ENCODE results near the gene CLEC11A.

The CLEC11A gene

DNA sequence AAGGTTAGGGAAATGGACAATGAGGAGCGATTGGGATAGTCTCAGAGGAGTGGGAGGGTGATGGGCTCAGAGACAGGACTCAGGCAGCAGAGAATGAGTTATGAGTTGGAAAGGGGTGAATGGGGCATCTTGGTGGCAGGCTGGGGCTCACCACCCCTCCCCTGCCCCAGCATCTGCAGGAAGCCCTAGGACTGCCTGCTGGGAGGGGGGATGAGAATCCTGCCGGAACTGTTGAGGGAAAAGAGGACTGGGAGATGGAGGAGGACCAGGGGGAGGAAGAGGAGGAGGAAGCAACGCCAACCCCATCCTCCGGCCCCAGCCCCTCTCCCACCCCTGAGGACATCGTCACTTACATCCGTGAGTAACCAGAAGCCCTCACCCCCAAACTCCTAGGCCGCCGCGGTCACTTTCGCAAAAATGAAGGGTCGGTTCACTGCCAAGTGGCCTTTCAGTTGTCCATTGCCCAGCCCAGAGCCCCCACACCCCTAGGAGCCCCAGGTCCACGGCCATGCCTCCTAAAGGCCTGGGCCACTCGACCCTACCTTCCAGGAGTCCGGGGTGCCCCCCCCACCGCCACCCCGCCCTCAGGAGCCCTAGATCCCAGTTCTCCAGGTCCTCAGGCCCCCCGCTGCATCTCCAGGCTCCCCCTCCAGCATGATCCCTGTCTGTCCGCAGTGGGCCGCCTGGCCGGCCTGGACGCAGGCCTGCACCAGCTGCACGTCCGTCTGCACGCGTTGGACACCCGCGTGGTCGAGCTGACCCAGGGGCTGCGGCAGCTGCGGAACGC lies 764 bp downstream of the CLEC11A start:
- in situ Hi-C loops (cut with MboI; ENCODE audit: low sequenced_read_pairs), result no loop called here
- no peaks in the 10 kb centered on the region for H3K27me3 ChIP-seq (ENCODE audit: low read depth)
- H3K4me3 ChIP-seq, result peak overlapping the region; percentile 53
- H3K9me3 ChIP-seq, result no peaks in the 10 kb centered on the region
- no peak for DNase-seq (ENCODE audit: low spot score in 2 of 2)
- peaks cover 12% of the 10 kb centered on the region for H3K4me1 ChIP-seq
- H3K36me3 ChIP-seq (replicated peaks), result no peaks in the 10 kb centered on the region

- in situ Hi-C loops (cut with MboI; ENCODE audit: low sequenced_read_pairs), result no loop called here
- peaks cover 12% of the 10 kb centered on the region for H3K4me1 ChIP-seq
Measured at GRCh38 chr19:50724522-50725217, 1.5 kb downstream of the CLEC11A start.

GRCh38 chr19:50725218-50725910 lies 2.2 kb downstream of the CLEC11A start:
- in situ Hi-C loops (cut with MboI; ENCODE audit: low sequenced_read_pairs), result no loop called here
- Histone ChIP-seq H3K27me3 (ENCODE audit: low read depth) (no peaks in the 10 kb centered on the region), H3K9me3 (no peaks in the 10 kb centered on the region), H3K4me3 (peak overlapping the region; percentile 53), H3K36me3 (replicated peaks) (no peaks in the 10 kb centered on the region), H3K4me1 (peaks cover 12% of the 10 kb centered on the region)
- DNase-seq (ENCODE audit: low spot score in 2 of 2), result peak in 1 of 2 experiments; percentile 39

More at GRCh38 chr19:50724522-50725217, 1.5 kb downstream of the CLEC11A start:
- Histone ChIP-seq H3K4me3 (peak overlapping the region; percentile 53), H3K27me3 (ENCODE audit: low read depth) (no peaks in the 10 kb centered on the region), H3K9me3 (no peaks in the 10 kb centered on the region), H3K36me3 (replicated peaks) (no peaks in the 10 kb centered on the region)
- DNase-seq (ENCODE audit: low spot score in 2 of 2), result peak; percentile 96 to 100

- H3K4me1 ChIP-seq, result peaks cover 12% of the 10 kb centered on the region
- H3K27me3 ChIP-seq (ENCODE audit: low read depth), result no peaks in the 10 kb centered on the region
- in situ Hi-C loops (cut with MboI; ENCODE audit: low sequenced_read_pairs), result no loop called here
- H3K9me3 ChIP-seq, result no peaks in the 10 kb centered on the region
- H3K36me3 ChIP-seq (replicated peaks), result no peaks in the 10 kb centered on the region
- no peak for DNase-seq (ENCODE audit: low spot score in 2 of 2)
- H3K4me3 ChIP-seq, result peak overlapping the region; percentile 53
Measured at GRCh38 chr19:50725911-50726230, 2.7 kb downstream of the CLEC11A start.

GRCh38 chr19:50728084-50728737 lies 5.0 kb downstream of the CLEC11A start:
- DNase-seq (ENCODE audit: low spot score in 2 of 2), result peak; percentile 87 to 98
- in situ Hi-C loops (cut with MboI; ENCODE audit: low sequenced_read_pairs), result no loop called here
- H3K4me1 ChIP-seq, result peaks cover 12% of the 10 kb centered on the region
- peaks cover 2% of the 10 kb centered on the region; the same call in 1 of the 2 replicates for H3K27me3 ChIP-seq (ENCODE audit: low read depth)
- H3K9me3 ChIP-seq, result no peaks in the 10 kb centered on the region
- no peaks in the 10 kb centered on the region for H3K36me3 ChIP-seq (replicated peaks)
- H3K4me3 ChIP-seq, result no peak overlapping the region

- peaks cover 4% of the 10 kb centered on the region for H3K4me1 ChIP-seq
- DNase-seq (ENCODE audit: low spot score in 2 of 2), result no peak
- in situ Hi-C loops (cut with MboI; ENCODE audit: low sequenced_read_pairs), result no loop called here
- no peaks in the 10 kb centered on the region for H3K9me3 ChIP-seq
- peaks cover 2% of the 10 kb centered on the region; the same call in 1 of the 2 replicates for H3K27me3 ChIP-seq (ENCODE audit: low read depth)
- H3K4me3 ChIP-seq, result no peak overlapping the region
- H3K36me3 ChIP-seq (replicated peaks), result no peaks in the 10 kb centered on the region
Measured at GRCh38 chr19:50729894-50730293, 6.7 kb downstream of the CLEC11A start.

DNA sequence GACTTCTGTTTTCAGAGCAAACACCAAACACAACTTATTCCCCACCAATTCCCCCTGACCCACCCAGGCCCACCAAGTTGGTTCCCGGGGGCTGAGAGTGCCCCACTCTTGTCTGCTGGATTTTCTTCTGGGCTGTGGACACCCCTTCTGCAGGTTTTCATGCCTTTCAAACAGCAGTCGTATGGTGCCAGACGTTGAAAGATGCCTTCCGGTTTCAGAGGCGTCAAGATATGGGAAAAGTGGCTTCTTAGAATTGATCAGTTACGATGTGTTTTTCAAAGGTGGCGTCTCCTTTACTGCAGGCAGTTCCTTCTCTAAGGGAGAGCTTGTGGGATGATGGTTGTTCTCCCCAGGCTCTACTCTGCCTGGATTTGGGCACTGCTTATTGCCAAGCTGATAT lies 12.7 kb downstream of the CLEC11A start:
- peaks cover 21% of the 10 kb centered on the region for H3K27me3 ChIP-seq (ENCODE audit: low read depth)
- H3K9me3 ChIP-seq, result no peaks in the 10 kb centered on the region

GRCh38 chr19:50736338-50736737 lies 13.2 kb downstream of the CLEC11A start:
- no peak overlapping the region for H3K4me3 ChIP-seq
- H3K36me3 ChIP-seq (replicated peaks), result no peaks in the 10 kb centered on the region
- no peaks in the 10 kb centered on the region for H3K4me1 ChIP-seq
- DNase-seq (ENCODE audit: low spot score in 2 of 2), result no peak
- in situ Hi-C loops (cut with MboI; ENCODE audit: low sequenced_read_pairs), result no loop called here
- H3K27me3 ChIP-seq (ENCODE audit: low read depth), result peaks cover 22% of the 10 kb centered on the region
- no peaks in the 10 kb centered on the region for H3K9me3 ChIP-seq

More for the DNA sequence above, 12.7 kb downstream of the CLEC11A start:
- in situ Hi-C loops (cut with MboI; ENCODE audit: low sequenced_read_pairs), result no loop called here
- no peak for DNase-seq (ENCODE audit: low spot score in 2 of 2)
- no peaks in the 10 kb centered on the region for H3K36me3 ChIP-seq (replicated peaks)
- no peak overlapping the region for H3K4me3 ChIP-seq
- no peaks in the 10 kb centered on the region for H3K4me1 ChIP-seq

DNA sequence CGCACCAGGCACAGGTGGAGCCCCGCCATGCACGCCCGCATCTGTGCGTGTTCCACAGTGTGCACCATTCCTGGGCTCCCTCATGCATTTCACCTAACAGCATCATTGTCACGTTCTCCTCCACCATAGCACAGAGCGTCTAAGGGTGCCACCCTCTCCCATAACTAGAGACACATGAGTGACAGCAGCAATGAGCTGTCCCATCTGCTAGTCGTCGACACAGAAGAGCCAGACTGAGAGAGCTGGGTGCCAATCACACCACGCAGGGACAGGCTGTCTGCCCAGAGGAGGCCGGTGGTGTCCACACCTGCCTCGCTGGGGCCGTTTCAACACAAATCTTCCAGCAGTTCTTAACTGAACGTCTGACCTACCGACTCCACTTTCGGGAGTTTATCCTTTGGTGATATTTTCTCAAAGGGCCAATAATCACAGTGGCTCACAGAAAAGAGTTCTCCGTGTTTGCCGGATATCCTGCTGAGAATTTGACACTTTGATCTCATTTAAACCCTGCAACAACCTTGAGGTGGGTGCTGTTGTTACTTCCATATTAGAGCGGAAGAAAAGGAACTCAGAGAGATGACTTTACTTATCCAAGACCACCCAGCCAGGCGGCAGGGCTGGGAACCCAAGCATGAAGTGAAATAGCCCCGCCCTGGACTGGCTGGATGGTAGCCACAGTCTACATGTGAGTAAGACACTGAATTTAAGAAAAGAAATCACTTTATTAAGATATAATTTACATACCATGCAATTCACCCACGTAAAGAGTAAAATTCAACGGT lies 16.2 kb downstream of the CLEC11A start:
- DNase-seq (ENCODE audit: low spot score in 2 of 2), result no peak
- Histone ChIP-seq H3K9me3 (no peaks in the 10 kb centered on the region), H3K36me3 (replicated peaks) (no peaks in the 10 kb centered on the region), H3K27me3 (ENCODE audit: low read depth) (peaks cover 22% of the 10 kb centered on the region), H3K4me1 (no peaks in the 10 kb centered on the region), H3K4me3 (no peak overlapping the region)
- in situ Hi-C loops (cut with MboI; ENCODE audit: low sequenced_read_pairs), result no loop called here

DNA sequence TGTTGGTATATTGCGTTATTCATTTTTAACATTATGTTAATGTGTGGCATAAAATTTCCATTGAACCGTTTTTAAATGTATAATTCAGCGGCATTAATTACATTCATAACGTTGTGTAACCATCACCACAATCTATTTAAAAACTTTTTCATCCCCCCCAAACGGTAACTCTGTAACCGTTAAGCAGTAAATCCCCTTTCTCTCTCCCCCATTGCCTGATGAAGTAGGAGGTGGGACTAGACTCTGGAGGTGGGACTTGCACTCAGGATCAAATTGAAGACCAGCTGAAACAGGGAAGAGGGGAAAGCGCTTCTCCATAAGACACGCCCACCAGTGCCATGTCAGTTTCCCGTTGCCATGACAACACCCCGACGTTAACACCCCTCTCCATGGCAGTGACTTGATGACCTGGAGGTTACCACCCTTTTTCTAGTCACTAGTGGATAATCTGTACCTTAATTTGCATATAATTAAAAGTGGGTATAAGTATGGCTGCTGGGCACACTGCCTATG lies 16.8 kb downstream of the CLEC11A start:
- in situ Hi-C loops (cut with MboI; ENCODE audit: low sequenced_read_pairs), result no loop called here
- peaks cover 24% of the 10 kb centered on the region for H3K27me3 ChIP-seq (ENCODE audit: low read depth)
- no peak overlapping the region for H3K4me3 ChIP-seq
- H3K9me3 ChIP-seq, result no peaks in the 10 kb centered on the region
- no peaks in the 10 kb centered on the region for H3K36me3 ChIP-seq (replicated peaks)
- peak in 1 of 2 experiments; percentile 36 for DNase-seq (ENCODE audit: low spot score in 2 of 2)
- no peaks in the 10 kb centered on the region for H3K4me1 ChIP-seq

DNA sequence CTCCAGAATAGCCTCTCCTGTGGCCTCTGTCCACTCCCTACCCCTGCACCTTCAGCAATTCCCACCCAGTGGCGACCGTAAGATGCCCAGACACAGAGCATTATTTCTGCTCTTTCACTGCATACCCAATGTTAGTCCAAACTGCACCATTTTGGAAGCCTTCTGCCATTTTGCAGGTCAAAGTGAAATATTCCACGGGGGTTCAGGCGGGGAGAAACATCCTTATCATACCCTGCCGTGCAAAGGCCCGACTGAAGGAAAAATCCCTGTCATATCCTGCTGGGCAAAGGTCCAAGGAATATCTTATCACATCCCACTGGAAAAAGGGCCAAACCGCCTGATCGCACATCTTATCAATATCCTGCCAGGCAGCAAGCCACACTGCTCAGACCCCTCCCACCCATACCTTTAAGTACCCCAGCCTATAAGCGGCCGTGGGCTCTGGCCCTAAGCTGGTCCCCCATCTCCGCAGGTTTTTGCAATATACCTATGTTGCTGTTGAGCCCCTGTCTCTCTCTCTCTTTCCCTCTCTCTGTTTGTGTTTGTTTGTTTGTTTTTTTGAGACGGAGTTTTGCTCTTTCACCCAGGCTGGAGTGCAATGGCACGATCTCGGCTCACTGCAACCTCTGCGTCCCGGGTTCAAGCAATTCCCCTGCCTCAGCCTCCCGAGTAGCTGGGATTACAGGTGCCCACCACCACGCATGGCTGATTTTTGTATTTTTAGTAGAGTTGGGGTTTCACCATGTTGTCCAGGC lies 18.2 kb downstream of the CLEC11A start:
- H3K27me3 ChIP-seq (ENCODE audit: low read depth), result peaks cover 18% of the 10 kb centered on the region
- DNase-seq (ENCODE audit: low spot score in 2 of 2), result no peak
- H3K4me1 ChIP-seq, result no peaks in the 10 kb centered on the region
- in situ Hi-C loops (cut with MboI; ENCODE audit: low sequenced_read_pairs), result no loop called here
- H3K4me3 ChIP-seq, result no peak overlapping the region
- no peaks in the 10 kb centered on the region for H3K36me3 ChIP-seq (replicated peaks)
- no peaks in the 10 kb centered on the region for H3K9me3 ChIP-seq

DNA sequence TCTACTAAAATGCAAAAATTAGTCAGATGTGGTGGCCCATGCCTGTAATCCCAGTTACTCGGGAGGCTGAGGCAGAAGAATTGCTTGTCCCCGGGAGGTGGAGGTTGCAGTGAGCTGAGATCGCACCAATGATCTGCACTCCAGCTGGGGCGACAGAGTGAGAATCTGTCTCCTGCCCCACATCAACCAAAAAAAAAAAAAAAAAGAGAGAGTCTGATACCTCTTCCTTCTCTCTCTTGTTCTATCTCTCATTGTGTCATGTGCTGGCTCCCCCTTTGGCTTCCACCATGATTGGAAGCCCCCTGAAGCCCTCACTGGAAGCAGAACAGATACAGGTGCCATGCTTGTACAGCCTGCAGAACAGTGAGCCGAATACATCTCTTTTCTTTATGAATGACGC lies 20.4 kb downstream of the CLEC11A start:
- H3K27me3 ChIP-seq (ENCODE audit: low read depth), result peaks cover 16% of the 10 kb centered on the region
- in situ Hi-C loops (cut with MboI; ENCODE audit: low sequenced_read_pairs), result no loop called here
- no peak for DNase-seq (ENCODE audit: low spot score in 2 of 2)
- no peak overlapping the region for H3K4me3 ChIP-seq
- no peaks in the 10 kb centered on the region for H3K36me3 ChIP-seq (replicated peaks)
- no peaks in the 10 kb centered on the region for H3K4me1 ChIP-seq
- no peaks in the 10 kb centered on the region for H3K9me3 ChIP-seq
